HEK293T (cell line): ENCODE results near the gene PPIA.

ENCODE experiments used
- ARNT ChIP-seq: fragments of 450-650 bp; IDR thresholded peaks from 2 replicates; pipeline ENCODE4 v1.6.1; 2017; ENCODE audit warnings: mild to moderate bottlenecking
- BHLHE40 ChIP-seq: fragments of 450-650 bp; IDR thresholded peaks from 2 replicates; pipeline ENCODE4 v1.6.1; 2016; ENCODE audit warnings: mild to moderate bottlenecking, moderate library complexity, borderline replicate concordance
- CTBP1 ChIP-seq: fragments of 450-650 bp; IDR thresholded peaks from 2 replicates; pipeline ENCODE4 v1.6.1; 2016; ENCODE audit warnings: borderline replicate concordance
- FOXA1 ChIP-seq: fragments of 450-650 bp; IDR thresholded peaks from 2 replicates; pipeline ENCODE4 v1.6.1; 2016; ENCODE audit warnings: mild to moderate bottlenecking
- FOXK2 ChIP-seq: fragments of 450-650 bp; IDR thresholded peaks from 2 replicates; pipeline ENCODE4 v1.6.1; 2016; ENCODE audit warnings: mild to moderate bottlenecking
- FOXM1 ChIP-seq: fragments of 450-650 bp; IDR thresholded peaks from 2 replicates; pipeline ENCODE4 v1.6.1; 2017; ENCODE audit warnings: mild to moderate bottlenecking, borderline replicate concordance
- HDGF ChIP-seq: fragments of 450-650 bp; IDR thresholded peaks from 2 replicates; pipeline ENCODE4 v1.6.1; 2017; ENCODE audit warnings: antibody characterized with exemption, borderline replicate concordance
- L3MBTL2 ChIP-seq: fragments of 450-650 bp; conservative IDR thresholded peaks from 2 replicates; pipeline ENCODE4 v1.6.1; 2016; ENCODE audit warnings: mild to moderate bottlenecking
- LEF1 ChIP-seq: fragments of 450-650 bp; IDR thresholded peaks from 2 replicates; pipeline ENCODE4 v1.6.1; 2017; ENCODE audit warnings: mild to moderate bottlenecking, borderline replicate concordance
- NFRKB ChIP-seq: fragments of 450-650 bp; IDR thresholded peaks from 2 replicates; pipeline ENCODE4 v1.6.1; 2016; ENCODE audit warnings: mild to moderate bottlenecking, moderate library complexity
- SP1 ChIP-seq: fragments of 450-650 bp; IDR thresholded peaks from 2 replicates; pipeline ENCODE4 v1.6.1; 2017
- SUZ12 ChIP-seq: fragments of 450-650 bp; IDR thresholded peaks from 2 replicates; pipeline ENCODE4 v1.6.1; 2016; ENCODE audit warnings: mild to moderate bottlenecking
- ZNF384 ChIP-seq: fragments of 450-650 bp; IDR thresholded peaks from 2 replicates; pipeline ENCODE4 v1.6.1; 2016
- TF ChIP-seq, protein P1 (sequence below): fragments of 450-650 bp; IDR thresholded peaks from 2 replicates; pipeline ENCODE4 v1.6.1; 2016

DNA sequence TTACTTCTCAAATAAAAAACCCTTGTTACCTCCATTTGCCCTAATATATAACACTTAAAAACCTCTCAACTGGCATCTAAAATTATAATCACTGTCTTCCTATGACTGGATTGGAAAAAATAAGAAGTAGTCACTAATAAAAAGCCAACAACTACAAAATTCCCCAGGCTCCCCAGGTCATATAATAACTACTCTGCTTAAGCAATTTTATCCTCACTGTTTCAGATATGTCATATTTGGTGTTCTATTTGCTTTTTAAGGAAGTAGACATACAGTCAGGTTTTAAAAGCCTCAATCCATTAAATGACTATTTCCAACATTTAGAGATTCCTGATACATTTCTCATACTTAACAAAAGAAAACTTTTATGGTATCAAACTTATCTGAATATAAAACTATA is 49.0 kb downstream of the PPIA start:
- TF ChIP-seq SP1 (no peak), FOXM1 (no peak), ZNF384 (no peak), ARNT (no peak), HDGF (no peak), FOXA1 (no peak), SUZ12 (no peak), NFRKB (no peak), CTBP1 (no peak), BHLHE40 (no peak), L3MBTL2 (no peak), LEF1 (no peak), FOXK2 (no peak)
- TF ChIP-seq, protein P1, sequence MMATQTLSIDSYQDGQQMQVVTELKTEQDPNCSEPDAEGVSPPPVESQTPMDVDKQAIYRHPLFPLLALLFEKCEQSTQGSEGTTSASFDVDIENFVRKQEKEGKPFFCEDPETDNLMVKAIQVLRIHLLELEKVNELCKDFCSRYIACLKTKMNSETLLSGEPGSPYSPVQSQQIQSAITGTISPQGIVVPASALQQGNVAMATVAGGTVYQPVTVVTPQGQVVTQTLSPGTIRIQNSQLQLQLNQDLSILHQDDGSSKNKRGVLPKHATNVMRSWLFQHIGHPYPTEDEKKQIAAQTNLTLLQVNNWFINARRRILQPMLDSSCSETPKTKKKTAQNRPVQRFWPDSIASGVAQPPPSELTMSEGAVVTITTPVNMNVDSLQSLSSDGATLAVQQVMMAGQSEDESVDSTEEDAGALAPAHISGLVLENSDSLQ: no peak
